Right kidney (tissue), 1 donor: ENCODE measurements around the gene GH1.
"Not testable (repeated sequence)": the region's sequence is repeated elsewhere in the genome, so short reads cannot be mapped to it uniquely, and the experiment has no call there.

Experiments
- DNase-seq: peaks from one replicate; pipeline ENCODE4 v3.0.0-alpha.2; 2016

Gene GH1

DNA sequence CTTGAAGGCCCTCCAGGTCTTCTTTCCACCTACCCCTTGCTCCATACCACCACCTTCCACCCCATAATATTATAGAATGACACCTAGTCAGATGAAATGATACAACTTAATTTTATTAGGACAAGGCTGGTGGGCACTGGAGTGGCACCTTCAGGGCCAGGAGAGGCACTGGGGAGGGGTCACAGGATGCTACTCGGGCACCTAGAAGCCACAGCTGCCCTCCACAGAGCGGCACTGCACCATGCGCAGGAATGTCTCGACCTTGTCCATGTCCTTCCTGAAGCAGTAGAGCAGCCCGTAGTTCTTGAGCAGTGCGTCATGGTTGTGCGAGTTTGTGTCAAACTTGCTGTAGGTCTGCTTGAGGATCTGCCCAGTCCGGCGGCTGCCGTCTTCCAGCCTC lies 23.8 kb downstream of the GH1 start:
- not testable (repeated sequence) for DNase-seq

- DNase-seq: not testable (repeated sequence)
Measured at GRCh38 chr17:63894021-63894420, 24.6 kb downstream of the GH1 start.

- DNase-seq: not testable (repeated sequence)
Measured at GRCh38 chr17:63892316-63893037, 26.2 kb downstream of the GH1 start.

GRCh38 chr17:63889026-63889848 lies 29.4 kb downstream of the GH1 start:
- DNase-seq: not testable (repeated sequence)

DNA sequence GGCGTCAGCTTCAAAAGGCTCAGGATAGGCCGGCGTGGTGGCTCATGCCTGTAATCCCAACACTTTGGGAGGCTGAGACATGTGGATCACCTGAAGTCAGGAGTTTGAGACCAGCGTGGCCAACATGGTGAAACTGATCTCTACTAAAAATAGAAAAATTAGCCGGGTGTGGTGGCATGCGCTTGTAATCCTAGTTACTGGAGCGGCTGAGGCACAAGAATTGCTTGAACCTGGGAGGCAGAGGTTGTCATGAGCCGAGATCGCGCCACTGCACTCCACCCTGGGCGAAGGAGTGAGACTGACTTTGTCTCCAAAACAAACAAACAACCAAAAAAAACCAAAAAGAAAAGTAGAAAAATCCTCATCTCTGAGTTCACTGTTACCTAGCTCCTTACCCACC lies 33.5 kb downstream of the GH1 start:
- not testable (repeated sequence) for DNase-seq

DNA sequence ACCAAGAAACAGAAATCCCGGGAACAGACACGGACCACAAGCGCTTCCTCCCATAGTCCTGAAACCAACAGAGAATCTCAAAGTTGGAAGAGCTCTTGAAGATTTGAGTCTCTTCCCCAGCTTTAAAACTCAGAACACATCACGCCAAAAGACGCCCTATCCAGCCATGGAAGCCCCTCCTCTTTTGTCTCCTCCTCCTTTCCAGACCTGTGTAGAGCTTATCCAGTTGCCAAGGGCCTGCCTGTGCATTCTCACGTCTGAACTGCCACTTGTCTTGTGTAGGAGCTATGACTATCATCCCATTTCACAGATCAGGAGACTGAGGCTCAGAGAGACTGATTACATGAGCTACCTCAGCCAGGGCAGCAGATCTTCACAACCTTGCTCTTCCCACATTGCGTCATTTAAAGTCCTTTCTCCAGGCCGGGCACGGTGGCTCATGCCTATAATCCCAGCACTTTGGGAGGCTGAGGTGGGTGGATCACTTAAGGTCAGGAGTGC lies 36.0 kb downstream of the GH1 start:
- DNase-seq: not testable (repeated sequence)

- DNase-seq: no peak
Measured at GRCh38 chr17:63881935-63882601, 36.6 kb downstream of the GH1 start, which contains the start of gene GH2. TSS of gene GH2 (minus strand) at chr17:63881944. CDS start at chr17:63881801, 143 bp downstream.

DNA sequence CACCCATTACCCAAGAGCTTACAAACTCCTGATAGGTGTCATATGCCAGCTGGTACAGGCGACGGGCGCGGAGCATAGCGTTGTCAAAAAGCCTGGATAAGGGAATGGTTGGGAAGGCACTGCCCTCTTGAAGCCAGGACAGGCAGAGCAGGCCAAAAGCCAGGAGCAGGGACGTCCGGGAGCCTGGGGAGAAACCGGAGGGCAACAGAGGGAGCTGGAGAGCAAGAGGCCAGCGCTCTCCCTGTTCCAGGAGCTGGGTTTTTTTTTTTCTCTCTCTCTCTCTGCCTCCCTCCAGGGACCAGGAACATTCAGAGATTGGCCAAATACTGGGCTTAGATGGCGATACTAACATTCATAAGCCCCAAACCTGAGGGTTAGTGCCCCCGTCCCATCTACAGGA lies 37.3 kb downstream of the GH1 start:
- not testable (repeated sequence) for DNase-seq

GRCh38 chr17:63880706-63881105 lies 37.9 kb downstream of the GH1 start:
- DNase-seq: no peak

DNA sequence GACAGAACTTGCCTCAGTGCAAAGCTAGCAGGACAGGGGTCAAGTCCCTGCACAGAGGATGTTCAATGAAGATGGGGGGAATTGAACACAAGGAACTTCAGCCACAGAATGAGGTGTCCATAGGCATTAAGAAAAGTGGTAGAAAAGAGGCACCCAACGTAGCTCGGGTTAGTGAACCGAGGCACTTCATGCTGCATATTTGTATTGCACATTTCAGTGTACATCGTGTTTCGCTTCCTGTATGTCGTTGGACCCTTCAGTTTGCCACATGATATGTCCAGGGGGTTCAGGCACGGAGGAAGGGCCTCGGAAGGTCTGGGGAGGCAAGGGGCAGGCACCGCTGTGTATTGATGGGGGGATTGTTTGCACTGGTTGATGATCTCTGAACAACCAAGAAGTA lies 40.2 kb downstream of the GH1 start:
- DNase-seq: not testable (repeated sequence)

DNA sequence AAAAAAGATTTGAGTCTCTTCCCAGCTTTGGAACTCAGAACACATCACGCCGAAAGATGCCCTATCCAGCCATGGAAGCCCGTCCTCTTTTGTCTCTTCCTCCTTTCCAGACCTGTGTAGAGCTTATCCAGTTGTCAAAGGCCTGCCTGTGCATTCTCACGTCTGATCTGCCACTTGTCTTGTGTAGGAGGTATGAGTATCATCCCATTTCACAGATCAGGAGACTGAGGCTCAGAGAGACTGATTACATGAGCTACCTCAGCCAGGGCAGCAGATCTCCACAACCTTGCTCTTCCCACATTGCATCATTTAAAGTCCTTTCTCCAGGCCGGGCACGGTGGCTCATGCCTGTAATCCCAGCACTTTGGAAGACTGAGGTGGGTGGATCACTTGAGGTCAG lies 43.9 kb downstream of the GH1 start:
- DNase-seq: not testable (repeated sequence)

DNA sequence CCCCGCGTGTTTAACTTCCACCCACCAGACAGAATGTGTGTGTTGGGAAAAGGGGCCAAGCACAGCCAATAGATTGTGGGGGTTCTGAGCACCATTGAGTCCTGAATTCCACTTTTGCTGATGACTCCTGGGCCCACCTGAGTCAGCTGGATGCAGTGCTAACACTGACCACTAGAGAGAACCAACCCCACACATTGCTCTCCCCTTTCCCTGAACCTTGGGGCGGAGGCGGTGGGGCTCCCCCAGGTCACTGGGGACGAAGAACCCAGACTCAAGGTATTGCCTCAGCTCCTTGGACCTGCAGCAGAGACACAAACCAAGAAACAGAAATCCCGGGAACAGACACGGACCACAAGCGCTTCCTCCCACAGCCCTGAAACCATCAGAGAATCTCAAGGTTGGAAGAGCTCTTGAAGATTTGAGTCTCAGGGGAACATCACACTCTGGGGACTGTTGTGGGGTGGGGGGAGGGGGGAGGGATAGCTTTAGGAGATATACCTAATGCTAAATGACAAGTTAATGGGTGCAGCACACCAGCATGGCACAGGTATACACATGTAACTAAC lies 44.5 kb downstream of the GH1 start:
- not testable (repeated sequence) for DNase-seq

DNA sequence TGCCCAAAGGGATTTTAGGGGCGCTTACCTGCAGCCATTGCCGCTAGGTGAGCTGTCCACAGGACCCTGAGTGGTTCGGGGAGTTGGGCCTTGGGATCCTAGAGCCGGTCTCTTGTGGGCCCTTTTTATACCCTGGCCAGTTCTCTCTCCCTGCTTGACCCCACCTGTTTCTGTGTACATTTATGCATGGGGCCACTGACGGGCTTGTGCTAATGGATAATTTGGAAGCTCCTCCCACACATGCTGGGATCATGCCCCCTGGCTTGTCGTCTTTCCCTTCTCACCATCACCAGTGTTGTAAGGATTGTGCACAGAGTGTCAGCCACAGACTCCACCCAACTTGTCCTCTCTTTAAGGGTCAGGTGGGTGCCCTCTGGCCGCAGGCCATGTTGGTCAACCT lies 45.1 kb downstream of the GH1 start, which contains the start of gene CSH2:
Gene CSH2 (minus strand): TSS at position 101 of the 400 bp plus-strand sequence. CDS start 63 bp downstream, at position 38.
- not testable (repeated sequence) for DNase-seq

- DNase-seq: not testable (repeated sequence)
Measured at GRCh38 chr17:63871646-63872365, 46.8 kb downstream of the GH1 start.

DNA sequence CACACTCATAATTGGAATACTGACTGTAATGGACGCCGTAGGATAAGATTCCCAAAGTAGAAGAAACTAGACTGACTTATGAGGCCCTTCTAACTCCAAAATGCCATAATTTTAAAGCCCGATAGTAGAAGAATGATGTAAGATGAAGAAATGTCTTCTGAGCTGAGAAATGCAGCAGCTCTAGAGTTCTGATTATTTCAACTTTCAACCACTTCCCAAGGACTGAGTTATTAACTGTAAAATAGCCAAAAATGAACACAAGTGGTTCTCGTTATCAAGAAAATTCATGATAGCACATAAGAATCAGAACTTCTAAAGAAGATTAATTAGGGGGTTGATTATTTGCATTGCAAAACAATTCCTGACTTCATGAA lies 48.4 kb downstream of the GH1 start:
- DNase-seq: not testable (repeated sequence)

- not testable (repeated sequence) for DNase-seq
Measured at GRCh38 chr17:63869491-63870291, 48.9 kb downstream of the GH1 start.
